ENCODE data around the gene SLTM.
"Not testable (repeated sequence)": the region's sequence is repeated elsewhere in the genome, so short reads cannot be mapped to it uniquely, and the experiment has no call there.

SLTM gene

DNA sequence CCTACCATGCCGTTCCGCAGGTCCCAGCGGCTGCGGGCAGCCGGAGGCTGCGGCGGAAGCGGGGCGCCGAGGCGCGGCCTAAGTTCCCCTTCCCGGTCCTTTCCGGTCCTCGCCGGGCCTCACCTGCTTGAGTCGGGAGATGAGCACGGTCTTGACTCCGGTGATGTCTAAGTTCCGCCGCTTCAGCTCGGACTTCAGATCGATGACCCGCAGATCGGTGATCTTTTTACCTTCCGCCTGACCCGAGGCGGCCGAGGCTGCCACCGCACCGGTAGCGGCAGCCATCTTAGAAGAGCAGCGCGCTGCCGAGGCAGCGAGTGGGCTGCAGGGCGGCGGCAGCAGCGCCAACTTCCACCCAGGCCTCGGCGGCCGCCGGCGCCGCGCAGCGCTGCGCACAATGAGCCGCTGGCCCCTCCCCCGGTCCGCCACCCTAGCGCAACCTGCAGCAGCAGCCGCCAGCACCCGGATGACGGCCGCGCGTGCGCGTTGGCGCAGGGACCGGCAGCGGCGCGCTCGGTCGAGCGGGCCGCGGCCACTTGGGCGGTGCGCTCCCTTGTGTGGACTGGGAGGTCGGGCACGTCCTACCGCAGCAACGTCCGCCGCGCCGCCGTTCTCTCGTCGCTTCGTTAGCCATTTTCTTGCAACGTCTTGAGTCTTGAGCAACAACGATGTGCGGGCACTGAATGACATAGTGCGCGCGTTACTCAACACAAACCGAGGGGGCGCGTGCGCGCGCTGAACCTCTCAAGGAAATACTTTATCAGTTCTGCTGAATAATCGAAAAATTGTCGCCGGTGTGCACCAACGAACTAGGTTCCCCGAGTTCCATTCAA is at the start of gene SLTM:
SLTM (minus strand) TSS at position 399 of the 833 bp plus-strand sequence; CDS start at position 285, 114 bp downstream.
- DNase-seq, result peak; percentile 92 to 94

DNA sequence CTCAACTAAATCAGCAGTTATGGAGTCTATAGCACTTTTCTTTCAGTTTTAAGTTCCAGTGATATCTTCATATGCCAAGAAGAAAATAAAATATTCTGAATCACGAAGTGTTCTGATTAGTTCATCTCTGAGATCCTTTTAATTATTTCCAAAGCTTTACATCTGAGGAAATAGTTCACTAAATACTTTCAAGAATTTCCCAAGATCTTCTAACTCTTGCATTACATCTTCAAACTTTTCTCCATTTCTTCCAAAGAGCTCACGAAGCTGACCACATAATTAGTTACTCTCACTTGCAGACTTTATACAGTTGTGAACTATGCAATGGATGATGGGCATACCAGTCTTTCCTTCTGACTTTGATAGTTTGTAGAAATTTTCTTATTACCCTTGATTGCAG is 49.8 kb upstream of the SLTM start:
- no peak for DNase-seq

DNA sequence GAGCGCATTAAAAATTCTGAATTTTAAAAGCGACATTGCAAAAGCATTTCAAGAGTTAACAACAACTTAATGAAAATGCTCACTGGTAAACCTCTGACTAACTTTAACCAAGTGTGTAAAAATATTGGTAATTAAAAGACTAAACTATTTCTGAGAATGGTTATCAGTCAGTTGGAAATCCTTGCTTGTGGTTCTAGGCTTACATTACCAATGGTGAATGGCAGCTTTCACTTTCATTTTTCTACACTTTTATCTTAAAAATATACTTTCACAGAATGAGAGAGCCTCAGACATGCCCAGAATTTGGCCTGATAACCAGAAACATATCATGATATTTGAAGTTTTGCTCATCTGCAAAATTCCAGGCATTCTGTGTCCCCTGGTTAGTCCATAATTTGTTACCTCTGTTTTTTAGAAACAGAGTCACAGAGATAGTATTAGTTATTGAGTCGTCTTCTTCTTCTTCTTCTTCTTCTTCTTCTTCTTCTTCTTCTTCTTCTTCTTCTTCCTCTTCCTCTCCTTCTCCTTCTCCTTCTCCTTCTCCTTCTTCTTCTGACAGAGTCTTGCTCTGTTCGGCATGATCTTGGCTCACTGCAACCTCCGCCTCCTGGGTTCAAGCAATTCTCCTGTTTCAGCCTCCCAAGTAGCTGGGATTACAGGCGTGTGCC is 48.5 kb upstream of the SLTM start:
- DNase-seq, result no peak

DNA sequence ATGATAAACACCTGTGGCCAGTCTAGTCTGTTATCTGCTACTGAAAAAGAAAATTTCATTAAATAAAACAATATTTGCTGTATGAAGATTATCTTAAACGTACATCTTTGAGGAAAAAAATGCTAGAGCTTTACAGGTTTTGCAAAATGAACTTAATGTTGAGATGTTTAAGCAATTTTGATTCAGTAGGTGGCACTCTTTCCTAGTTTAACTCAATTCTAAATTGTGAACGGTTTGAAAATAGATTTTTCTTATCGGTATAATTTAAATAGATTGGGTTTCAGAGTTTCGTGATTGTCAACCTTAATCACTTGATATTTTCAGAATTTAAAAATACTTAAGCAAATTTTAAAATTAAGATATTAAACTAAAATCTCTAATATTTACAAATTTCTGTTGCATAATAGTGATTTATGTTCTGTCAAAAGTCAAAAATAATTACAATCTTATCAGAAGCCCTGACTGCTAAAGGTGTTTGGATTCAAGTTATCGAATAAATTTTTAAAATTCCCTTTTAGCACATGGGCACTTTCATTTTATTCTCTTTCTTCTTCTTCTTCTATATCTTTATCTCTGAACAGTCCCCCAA is 47.0 kb upstream of the SLTM start:
- DNase-seq, result peak; percentile 7 to 39

DNA sequence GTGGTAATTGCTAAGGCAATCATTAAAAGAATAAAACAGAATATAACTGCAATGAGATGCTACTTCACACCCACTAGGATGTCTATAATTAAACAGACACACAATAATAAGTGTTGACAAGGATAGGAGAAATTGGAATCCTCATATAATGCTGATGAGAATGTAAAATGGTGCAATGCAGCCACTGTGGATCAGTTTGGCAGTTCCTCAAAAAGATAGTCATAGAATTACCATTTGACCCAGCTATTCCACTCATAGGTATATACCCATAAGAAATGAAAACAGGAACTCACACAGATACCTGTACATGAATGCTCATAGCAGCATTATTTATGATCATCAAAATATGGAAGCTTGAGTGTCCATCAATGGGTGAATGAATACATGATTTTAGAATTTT is 44.4 kb upstream of the SLTM start:
- DNase-seq, result no peak

DNA sequence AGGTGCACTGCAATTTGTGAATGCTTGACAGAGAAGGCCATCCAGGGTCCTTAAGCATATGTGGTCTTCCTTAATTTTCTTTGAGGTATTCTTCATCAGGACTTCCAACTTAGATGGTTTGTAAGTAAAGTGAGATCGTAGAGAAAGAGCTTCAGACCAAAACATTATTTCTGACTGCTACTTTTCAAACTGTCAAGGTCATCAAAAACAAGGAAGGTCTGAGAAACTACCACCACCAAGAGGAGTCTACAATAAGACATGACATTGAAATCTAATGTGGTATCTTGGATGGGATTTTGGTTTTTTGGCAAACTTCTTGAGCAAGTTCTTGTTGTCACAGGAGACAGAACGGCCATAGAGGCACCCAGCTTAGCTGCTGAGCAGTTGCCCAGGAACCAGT is 34.0 kb upstream of the SLTM start:
- no peak for DNase-seq

DNA sequence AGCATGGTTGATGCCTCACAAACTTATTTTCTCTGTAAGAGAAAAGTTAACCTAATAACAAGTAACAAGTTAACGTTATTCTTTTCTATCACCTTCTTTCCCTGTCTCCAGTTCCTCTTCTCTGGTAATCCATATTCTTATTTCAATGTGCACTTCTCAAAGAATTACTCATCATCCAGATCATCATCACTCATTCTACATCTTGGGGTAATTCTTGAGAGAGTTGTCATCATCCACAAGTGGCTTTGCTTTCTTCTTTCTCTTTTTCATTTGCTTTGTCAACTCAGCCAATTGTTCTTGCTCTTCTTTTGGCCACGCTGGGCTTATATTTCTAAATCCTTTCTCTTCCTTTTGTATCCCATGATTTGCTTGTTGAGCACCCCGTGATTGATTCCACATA is 33.2 kb upstream of the SLTM start:
- DNase-seq, result no peak

DNA sequence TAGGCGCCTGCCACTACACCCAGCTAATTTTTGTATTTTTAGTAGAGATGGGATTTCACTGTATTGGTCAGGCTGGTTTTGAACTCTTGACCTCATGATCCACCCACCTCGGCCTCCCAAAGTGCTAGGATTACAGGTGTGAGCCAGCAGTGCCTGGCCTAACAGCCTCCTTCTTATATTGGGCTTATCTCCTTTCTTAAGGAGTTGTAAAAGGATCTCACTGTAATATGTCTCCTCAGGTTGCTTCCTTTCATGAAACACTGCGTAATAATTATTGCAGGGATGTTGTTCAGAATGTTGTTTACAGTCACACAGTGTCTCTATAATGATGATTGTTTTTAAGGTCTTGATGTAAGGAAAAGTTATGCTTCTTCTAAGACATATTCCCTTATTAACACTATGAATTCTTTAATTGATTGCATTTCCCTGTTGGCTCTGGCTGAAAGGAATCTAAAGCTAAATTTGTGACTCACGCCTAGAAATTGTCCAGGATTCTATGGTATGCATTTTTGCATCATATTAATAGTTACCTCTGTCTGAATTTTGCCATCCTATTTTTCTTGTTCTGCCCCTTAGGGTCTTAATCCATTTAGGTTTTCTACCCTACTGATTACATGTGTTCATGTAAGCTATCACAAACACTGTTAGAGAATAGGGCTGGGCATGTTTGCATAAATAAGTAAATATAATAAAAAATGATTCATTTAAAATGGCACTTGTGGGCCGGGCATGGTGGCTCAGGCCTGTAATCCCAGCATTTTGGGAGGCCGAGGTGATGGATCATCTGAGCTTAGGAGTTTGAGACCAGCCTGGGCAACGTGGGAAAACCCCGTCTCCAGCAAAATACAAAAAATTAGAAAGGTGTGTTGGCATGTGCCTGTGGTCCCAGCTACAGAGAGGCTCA is 29.4 kb upstream of the SLTM start:
- no peak for DNase-seq

DNA sequence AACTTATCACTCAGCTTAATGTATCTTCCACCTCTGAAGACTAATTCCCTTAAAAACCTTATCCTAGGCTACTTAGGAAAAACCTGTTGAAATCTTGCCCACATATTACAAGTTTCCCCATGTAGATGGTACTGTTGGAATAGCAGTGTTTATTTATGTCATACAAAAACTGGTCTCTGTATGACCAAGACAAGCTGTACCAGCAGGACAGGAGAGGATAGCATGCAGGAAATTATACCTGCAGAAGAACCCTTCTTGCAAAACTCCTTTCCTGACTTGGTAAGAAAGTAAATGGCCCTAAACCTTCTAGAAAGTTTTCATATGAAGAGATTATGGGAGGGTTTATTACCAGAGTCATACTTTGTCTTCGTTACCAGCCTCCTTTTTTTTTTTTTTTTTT is 28.7 kb upstream of the SLTM start:
- DNase-seq, result no peak

DNA sequence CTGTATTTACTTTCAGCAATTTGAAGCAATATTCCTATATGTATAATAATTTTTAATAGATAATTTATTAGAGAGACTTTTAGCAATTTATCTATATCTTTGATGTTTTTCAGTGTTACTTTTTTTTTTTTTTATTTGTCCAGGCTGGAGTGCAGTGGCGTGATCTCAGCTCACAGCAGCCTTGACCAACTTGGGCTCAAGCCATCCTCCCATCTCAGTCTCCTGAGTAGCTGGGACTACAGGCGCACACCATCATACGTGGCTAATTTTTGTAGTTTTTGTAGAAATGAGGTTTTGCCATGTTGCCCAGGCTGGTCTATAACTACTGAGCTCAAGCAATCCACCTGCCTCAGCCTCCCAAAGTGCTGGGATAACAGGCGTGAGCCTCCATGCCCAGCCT is 25.3 kb upstream of the SLTM start:
- DNase-seq, result no peak

DNA sequence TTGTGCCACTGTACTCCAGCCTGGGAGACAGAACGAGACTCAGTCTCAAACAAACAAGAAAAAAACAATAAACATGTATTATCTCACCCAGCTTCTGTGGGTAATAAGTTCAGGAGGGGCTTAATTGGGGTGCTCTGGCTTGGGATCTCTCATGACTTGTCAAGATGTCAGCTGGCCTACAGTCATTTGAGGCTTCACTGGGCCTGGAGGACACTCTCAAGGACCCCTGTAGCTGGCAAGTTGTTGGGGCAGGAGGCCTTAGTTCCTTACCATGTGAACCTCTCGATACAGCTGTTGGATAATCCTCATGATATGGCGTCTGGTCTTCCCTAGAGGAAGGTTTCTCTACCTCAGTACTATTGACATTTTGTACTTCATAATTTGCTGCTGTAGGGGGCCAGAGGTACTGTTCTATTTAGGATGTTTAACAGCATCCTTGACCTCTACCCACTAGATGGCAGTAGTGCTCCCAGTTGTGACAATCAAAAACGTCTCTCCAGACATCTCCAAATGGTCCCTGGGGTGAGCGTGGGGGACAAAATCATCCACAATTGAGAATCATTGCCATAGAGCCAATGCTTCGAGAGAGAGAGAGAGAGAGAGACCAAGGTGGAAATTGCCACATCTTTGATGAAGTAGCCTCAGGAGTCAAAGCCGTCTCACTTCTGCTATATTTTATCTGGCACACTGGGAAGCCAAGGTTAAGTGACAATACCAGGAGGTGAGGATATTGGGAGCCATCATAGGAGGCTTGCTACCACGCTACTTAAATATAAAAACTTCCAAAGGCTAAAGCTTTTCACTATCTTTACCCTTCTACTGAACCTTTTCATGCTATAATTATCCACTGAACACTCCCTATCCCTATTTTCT is 23.9 kb upstream of the SLTM start:
- DNase-seq, result peak; percentile 56 to 76

DNA sequence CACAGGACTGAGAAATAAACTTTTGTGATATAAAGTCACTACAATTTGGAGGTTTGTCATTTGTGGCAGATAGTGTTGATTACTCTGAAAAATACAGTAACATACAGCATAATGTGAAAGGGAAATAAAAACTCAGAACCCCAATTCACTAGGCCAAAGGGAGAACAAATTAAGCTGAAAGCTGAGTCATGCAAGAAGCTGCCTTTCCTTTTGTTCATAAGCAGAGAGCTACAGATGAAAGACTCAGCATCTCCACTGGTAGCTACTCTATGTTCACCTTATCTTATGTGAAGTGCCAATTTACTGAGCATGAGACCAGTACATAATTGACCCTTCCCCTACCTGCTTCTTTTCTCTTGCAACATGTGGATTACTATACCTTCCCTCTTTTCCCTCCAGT is 19.3 kb upstream of the SLTM start:
- no peak for DNase-seq

DNA sequence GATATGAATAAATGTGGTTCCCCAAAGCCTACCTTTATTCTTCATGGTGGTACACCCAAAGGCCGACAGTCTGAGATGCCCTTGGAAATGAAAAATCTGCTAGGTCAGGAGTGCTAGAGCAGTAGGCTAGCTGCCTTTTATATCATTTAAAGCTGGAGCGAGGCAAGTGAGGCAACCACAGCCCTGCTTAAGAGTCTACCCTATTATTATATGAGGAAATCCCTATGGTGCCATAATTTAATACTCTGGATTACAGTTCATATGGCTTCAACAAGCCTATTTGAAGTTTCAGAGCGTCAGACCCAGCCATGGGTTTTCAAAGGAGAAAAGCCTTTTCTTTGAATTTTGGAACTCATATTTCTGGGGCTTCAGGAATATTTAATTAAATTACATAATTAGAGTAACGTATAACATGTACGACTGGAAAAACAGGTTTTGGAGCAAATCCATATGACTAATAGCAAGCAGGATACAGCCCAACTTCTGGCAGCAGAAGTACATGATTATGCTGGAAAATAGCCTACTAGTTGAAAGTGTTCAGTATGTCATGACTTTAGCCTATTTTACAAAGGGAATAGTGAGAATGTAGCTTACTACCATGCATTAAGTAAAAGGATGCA is 18.0 kb upstream of the SLTM start:
- peak; percentile 50 to 62 for DNase-seq

DNA sequence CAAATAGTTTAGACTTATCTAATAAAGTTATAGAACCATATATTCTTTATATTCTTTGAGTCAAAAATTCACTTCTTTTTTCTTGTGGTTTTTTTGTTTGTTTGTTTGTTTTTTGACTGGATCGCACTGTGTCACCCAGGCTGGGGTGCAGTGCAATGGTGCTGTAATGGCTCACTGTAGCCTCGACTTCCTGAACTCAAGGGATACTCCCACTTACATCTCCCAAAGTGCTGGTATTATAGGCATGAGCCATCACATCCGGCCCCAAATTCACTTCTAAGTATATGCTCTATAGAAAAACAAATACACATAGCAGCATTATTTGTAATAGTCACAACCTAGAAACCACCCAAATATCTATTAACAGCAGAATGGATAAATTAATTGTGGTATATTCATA is 13.7 kb upstream of the SLTM start:
- DNase-seq, result no peak

DNA sequence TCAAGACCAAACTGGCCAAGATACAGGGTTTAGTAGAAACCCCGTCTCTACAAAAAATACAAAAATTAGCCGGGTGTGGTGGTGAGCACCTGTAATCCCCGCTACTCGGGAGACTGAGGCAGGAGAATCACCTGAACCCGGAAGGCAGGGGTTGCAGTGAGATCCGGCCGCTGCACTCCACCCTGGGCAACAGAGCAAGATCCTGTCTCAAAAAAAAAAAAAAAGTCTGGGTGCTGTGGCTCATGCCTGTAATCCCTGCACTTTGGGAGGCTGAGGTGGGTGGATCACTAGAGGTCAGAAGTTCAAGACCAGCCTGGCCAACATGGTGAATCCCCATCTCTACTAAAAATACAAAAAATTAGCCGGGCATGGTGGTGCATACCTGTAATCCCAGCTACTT is 1.5 kb upstream of the SLTM start:
- DNase-seq, result not testable (repeated sequence)

DNA sequence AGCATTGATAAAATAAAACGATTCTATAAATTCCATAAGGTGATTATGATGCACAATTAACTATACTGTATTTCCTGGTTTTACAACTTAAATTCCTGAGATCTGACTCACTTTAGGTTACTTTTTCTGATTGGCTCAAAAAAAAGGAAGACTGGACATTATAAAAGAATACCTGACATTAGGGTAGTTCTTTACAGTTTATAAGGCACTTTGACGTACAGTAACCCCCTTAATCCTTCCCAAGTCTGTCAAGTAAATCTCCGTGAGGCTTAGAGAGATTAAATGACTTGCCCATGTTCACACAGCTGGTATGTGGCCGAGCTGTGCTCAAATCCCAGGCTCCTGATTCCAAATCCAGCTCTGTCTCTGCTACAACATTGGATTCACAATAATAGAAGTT is 1.0 kb upstream of the SLTM start:
- no peak for DNase-seq

DNA sequence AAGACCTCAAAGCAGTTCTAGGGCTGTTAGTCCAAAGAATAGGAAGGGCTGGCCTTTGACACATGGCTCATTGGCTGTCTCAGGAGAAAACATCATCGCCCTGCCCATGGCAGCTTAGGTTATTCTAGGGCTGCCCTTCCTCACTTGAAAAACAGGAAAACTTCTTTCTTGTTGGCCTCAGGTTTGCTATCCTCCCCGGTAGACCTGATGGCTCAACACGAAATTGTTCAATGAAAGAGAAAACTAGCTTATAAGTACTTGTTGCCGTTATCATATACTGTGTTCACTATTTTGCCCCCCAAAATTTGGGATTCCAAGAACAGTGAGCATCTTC is 602 bp upstream of the SLTM start:
- DNase-seq, result no peak

DNA sequence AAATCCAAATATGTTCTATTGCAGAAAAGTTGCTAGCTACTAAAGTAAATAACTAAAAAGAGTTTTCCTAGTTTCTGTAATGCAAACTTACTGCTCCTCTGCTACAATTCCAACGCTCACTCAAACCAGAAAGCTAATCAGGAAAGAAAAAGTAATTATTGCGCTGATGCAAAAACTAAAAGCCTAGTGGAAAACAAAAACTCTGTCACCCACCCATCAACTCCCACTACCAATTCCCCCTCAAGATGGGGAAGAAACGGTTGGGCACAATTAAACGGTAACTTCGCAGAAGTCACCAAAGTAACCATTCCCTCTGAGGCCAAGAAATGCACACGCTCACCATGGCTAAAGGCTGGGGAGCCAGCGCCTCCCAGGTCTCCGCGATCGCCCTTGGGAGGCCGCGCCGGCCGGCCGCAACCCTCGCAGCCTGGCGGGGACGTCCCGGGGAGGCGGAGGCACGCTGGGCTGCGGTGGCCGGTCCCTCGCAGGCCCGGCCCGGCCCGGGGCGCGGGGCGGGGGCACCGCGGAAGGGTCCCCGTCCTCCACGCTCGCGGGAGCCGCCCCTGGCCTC is 684 bp downstream of the SLTM start:
- DNase-seq, result no peak

DNA sequence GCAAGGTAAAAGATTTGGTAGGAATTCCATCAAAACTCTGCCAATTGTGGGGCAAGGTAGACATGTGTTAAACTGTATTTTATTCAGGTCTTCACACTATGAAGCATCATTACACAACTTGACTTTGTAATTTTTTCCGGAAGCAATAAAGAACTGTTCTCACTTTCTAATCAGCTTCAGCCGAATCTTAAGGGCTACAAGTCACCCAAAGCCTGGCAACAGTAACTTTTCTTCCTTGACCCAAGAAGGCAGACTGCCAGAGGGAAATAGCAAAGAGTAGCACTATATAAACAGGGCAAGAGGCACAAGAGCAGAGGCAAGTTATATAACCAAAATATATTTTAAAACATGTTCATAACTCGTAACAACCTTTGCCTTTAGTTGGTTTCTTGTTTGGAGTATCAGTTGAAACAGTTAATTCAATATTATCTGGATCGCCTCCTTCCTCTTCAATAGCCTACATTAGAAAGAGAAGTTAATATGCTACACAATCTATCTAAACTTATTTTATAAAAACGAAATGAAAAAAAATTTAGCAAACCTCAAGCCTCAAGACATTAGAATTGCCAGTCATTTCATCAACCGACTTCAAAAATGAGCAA is 1.4 kb downstream of the SLTM start:
- no peak for DNase-seq

DNA sequence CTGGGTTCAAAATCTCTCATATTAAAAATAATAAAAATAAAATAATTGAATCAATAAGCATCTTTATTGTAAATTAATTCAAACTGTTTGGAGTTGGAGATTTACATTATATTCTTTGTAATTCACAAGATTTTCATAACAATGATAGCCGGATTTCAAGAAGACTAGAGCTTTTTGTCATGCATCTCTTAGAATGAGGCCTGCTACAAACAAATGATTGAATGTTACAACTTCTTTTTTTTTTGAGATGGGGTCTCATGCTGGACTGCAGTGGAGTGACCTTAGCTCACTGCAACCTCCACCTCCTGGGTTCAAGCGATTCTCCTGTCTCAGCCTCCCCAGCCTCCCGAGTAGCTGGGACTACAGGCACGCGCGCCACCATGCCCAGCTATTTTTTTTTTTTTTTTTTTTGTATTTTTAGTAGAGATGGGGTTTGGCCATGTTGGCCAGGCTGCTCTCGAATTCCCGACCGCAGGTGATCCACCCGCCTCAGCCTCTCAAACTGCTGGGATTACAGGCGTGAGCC is 3.5 kb downstream of the SLTM start:
- no peak for DNase-seq

DNA sequence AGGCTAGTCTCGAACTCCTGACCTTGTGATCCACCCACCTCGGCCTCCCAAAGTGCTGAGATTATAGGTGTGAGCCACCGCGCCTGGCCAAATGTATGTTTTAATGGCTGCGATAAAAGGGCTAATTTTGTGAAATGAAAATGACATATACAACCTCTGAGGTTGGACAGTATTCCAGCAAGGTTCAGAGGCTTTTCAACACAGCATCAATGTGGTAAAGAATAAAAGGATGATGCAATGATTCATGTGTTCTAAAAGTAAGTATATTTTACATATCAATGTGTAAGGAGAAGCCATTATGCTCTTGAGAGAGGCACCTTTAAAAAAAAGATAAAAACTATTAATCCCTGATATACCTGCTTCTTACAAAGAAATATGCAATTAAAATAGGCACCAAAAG is 6.7 kb downstream of the SLTM start:
- DNase-seq, result no peak

Data from NCI-H2081 (cell line).